Uterus (tissue), 2 donors: ENCODE data around the gene PRKG1.

ENCODE experiments used
- CTCF ChIP-seq, 4 experiments: fragments of 200-600 bp in 2 of 4; fragments of 450-650 bp in 2 of 4; sonication (generic) in 2 of 4; IDR thresholded peaks; one replicate each; pipeline ENCODE4 v1.5.1; 2016 to 2019; ENCODE audit warnings: antibody characterized with exemption in 4 of 4, mild to moderate bottlenecking in 2 of 4, moderate library complexity in 1 of 4
- POLR2A ChIP-seq, 2 donors: fragments of 450-650 bp; IDR thresholded peaks; one replicate each; pipeline ENCODE4 v1.6.1; 2016; ENCODE audit warnings: antibody characterized with exemption in 2 of 2, mild to moderate bottlenecking in 1 of 2, moderate library complexity in 1 of 2

DNA sequence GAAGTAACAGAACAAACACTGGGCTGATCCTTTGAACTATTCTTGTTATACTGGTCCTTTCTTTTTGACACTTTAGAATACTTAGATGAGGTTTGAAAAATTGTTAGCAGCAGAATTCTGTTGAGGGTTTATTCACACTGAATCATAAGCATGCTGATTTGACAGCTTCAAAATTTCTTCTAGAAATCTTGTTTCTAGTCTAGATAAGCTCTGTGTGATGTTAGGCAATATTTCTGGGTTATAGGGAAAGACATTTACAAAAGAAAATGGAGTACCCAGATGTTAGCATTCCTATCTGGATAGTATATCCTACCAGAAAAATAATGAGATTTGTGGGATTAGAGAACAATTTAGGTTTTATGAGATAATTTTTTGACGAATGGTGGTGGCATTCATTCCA lies 613.0 kb downstream of the PRKG1 start:
- TF ChIP-seq CTCF (IDR thresholded peaks at IDR 0.05) (no peak), POLR2A (IDR thresholded peaks at IDR 0.05) (no peak)
